Measurements from ENCODE around the gene NAV3.

Gene NAV3

DNA sequence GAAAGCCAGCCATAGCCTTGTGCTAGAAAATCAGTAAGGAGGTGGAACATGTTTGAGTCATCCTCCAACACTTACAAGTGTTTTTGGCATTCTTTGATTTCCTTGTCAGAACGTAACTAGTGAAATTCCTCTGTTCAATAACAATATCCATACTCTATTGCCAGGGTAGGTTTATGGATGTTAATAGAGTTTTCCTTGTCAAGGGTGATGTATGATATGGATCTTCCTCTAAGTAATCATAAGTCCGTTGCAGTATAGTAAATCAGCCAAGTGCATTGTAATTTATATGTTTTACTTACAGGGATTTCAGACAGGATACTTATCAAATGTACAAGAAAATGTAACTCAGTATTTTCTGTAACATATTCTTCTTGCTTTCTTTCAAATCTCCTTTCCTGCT is 19.4 kb downstream of the NAV3 start:
- Histone ChIP-seq H3K9ac (ENCODE audit: low read length) (no peak overlapping the region), H3K9me2 (replicated peaks; ENCODE audit: insufficient read depth, low read length) (no peaks in the 10 kb centered on the region), H3K27me3 (replicated peaks; ENCODE audit: insufficient read depth, low read length) (peaks cover 13% of the 10 kb centered on the region), H3K27ac (ENCODE audit: low read length) (no peak overlapping the region), H3K79me2 (ENCODE audit: low read length) (no peaks in the 10 kb centered on the region), H4K20me1 (ENCODE audit: insufficient read depth, low read length) (0 out of 2 replicates have a peak, but pooled peaks cover 6% of the 10 kb centered on the region), H3K4me1 (ENCODE audit: low read length) (peaks cover 20% of the 10 kb centered on the region), H3K4me2 (ENCODE audit: low read depth, low read length) (no peak overlapping the region), H2AFZ (ENCODE audit: low read length) (no peak overlapping the region), H3K9me3 (replicated peaks; ENCODE audit: insufficient read depth, low read length) (no peaks in the 10 kb centered on the region), H3K4me3 (ENCODE audit: low read length) (no peak overlapping the region), H3K36me3 (replicated peaks; ENCODE audit: insufficient read depth, low read length) (no peaks in the 10 kb centered on the region), H3F3A (ENCODE audit: insufficient read depth, low read length) (peaks cover 11% of the 10 kb centered on the region)
- TF ChIP-seq EZH2 (optimal IDR thresholded peaks at IDR 0.05; ENCODE audit: low read depth, low read length) (no peak), EZH2phosphoT487 (IDR thresholded peaks at IDR 0.05; ENCODE audit: low read length) (no peak), CTCF (IDR thresholded peaks at IDR 0.05; ENCODE audit: low read length) (no peak)
- DNase-seq = no peak

DNA sequence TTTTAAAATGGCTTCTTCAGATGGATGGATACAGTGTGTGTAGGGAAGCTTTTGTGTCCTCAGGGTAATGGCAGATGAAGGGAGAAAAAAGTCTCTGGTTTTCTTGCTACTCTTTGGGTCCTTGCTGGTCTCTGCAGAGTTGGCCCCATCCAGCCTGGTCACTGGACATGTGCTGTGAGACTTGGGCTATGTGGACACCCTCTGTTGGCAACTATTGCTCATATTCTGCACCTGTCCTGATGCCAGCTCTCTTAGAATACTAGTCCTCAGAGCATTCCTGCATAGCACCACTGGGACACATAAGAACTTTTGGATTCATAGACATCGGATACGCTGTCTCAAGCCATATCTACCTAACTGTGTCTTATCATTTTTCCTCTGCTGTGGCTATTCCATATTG is 20.0 kb downstream of the NAV3 start:
- Histone ChIP-seq H2AFZ (ENCODE audit: low read length) (no peak overlapping the region), H4K20me1 (ENCODE audit: insufficient read depth, low read length) (0 out of 2 replicates have a peak, but pooled peaks cover 6% of the 10 kb centered on the region), H3K4me3 (ENCODE audit: low read length) (no peak overlapping the region), H3K27ac (ENCODE audit: low read length) (no peak overlapping the region), H3F3A (ENCODE audit: insufficient read depth, low read length) (peaks cover 11% of the 10 kb centered on the region), H3K79me2 (ENCODE audit: low read length) (no peaks in the 10 kb centered on the region), H3K36me3 (replicated peaks; ENCODE audit: insufficient read depth, low read length) (no peaks in the 10 kb centered on the region), H3K4me2 (ENCODE audit: low read depth, low read length) (no peak overlapping the region), H3K4me1 (ENCODE audit: low read length) (peaks cover 20% of the 10 kb centered on the region), H3K9me3 (replicated peaks; ENCODE audit: insufficient read depth, low read length) (no peaks in the 10 kb centered on the region), H3K9me2 (replicated peaks; ENCODE audit: insufficient read depth, low read length) (no peaks in the 10 kb centered on the region), H3K9ac (ENCODE audit: low read length) (no peak overlapping the region), H3K27me3 (replicated peaks; ENCODE audit: insufficient read depth, low read length) (peaks cover 13% of the 10 kb centered on the region)
- TF ChIP-seq CTCF (IDR thresholded peaks at IDR 0.05; ENCODE audit: low read length) (no peak), EZH2phosphoT487 (IDR thresholded peaks at IDR 0.05; ENCODE audit: low read length) (no peak), EZH2 (optimal IDR thresholded peaks at IDR 0.05; ENCODE audit: low read depth, low read length) (no peak)
- no peak for DNase-seq

- Histone ChIP-seq H3K4me1 (ENCODE audit: low read length) (no peaks in the 10 kb centered on the region), H3F3A (ENCODE audit: insufficient read depth, low read length) (no peaks in the 10 kb centered on the region), H3K4me3 (ENCODE audit: low read length) (no peak overlapping the region), H3K9me2 (replicated peaks; ENCODE audit: insufficient read depth, low read length) (no peaks in the 10 kb centered on the region), H3K27ac (ENCODE audit: low read length) (no peak overlapping the region), H3K36me3 (replicated peaks; ENCODE audit: insufficient read depth, low read length) (no peaks in the 10 kb centered on the region), H3K9me3 (replicated peaks; ENCODE audit: insufficient read depth, low read length) (no peaks in the 10 kb centered on the region), H3K9ac (ENCODE audit: low read length) (no peak overlapping the region), H3K27me3 (replicated peaks; ENCODE audit: insufficient read depth, low read length) (no peaks in the 10 kb centered on the region), H3K79me2 (ENCODE audit: low read length) (no peaks in the 10 kb centered on the region), H2AFZ (ENCODE audit: low read length) (no peak overlapping the region), H4K20me1 (ENCODE audit: insufficient read depth, low read length) (no peaks in the 10 kb centered on the region), H3K4me2 (ENCODE audit: low read depth, low read length) (no peak overlapping the region)
- TF ChIP-seq EZH2phosphoT487 (IDR thresholded peaks at IDR 0.05; ENCODE audit: low read length) (no peak), EZH2 (optimal IDR thresholded peaks at IDR 0.05; ENCODE audit: low read depth, low read length) (no peak), CTCF (IDR thresholded peaks at IDR 0.05; ENCODE audit: low read length) (no peak)
- no peak for DNase-seq
Observed at GRCh38 chr12:77855548-77855947, 24.9 kb downstream of the NAV3 start.
